ENCODE results near the gene THSD4. TPM values are rescaled to one million over a fixed set of nuclear protein-coding genes. Genes with fewer than 3 reads are reported as not detected.

THSD4 gene
- total and polyA plus RNA-seq, 2 of the 4 experiments (the other 2 are of a cell fraction) = 25.5 to 31.1 TPM

GRCh38 chr15:71526060-71526820 lies 411.0 kb downstream of the THSD4 start:
- Histone ChIP-seq H3K4ac (ENCODE audit: low read depth, low read length) (no peak overlapping the region), H2AK5ac (ENCODE audit: low read depth, low read length) (no peak overlapping the region), H4K91ac (ENCODE audit: insufficient read depth, low read depth, low read length) (no peak overlapping the region), H3K4me2 (ENCODE audit: low read depth, low read length) (peak overlapping the region; percentile 30; the same call in 1 of the 2 replicates), H3K4me3 (ENCODE audit: insufficient read depth, low read depth, low read length) (no peak overlapping the region), H3K56ac (ENCODE audit: extremely low read depth, insufficient read depth, low read length) (no peak overlapping the region), H3K18ac (ENCODE audit: low read depth, low read length) (no peak overlapping the region), H3K9me3 (ENCODE audit: control insufficient read depth, insufficient read depth, low read length) (no peaks in the 10 kb centered on the region), H3K23ac (ENCODE audit: low read depth, low read length) (no peak overlapping the region), H3K27ac (ENCODE audit: insufficient read depth, low read length) (no peak overlapping the region), H2BK20ac (ENCODE audit: low read depth, low read length) (no peak overlapping the region), H3K79me1 (ENCODE audit: low read depth in 1 of 2, low read length in 2 of 2) (peaks cover 3 to 4% of the 10 kb centered on the region in 2 experiments; a peak in 1 of 4 replicates), H2AFZ (replicated peaks; ENCODE audit: low read length, poor library complexity) (no peak overlapping the region), H2AK9ac (replicated peaks; ENCODE audit: low read depth, low read length, poor library complexity) (no peak overlapping the region), H3K9me1 (ENCODE audit: insufficient read depth, low read length) (peaks cover 8% of the 10 kb centered on the region; the same call in 1 of the 2 replicates), H3K9ac (ENCODE audit: low read depth, low read length) (no peak overlapping the region), H4K5ac (ENCODE audit: low read depth, low read length) (no peak overlapping the region), H3K36me3 (ENCODE audit: control insufficient read depth, insufficient read depth, low read length) (0 out of 2 replicates have a peak, but pooled peaks cover 2% of the 10 kb centered on the region), H4K20me1 (ENCODE audit: insufficient read depth, low read length) (peaks cover 9% of the 10 kb centered on the region; the same call in 1 of the 2 replicates), H2BK120ac (ENCODE audit: low read depth, low read length) (no peak overlapping the region), H3K27me3 (ENCODE audit: control insufficient read depth, insufficient read depth, low read length) (no peaks in the 10 kb centered on the region), H2BK5ac (ENCODE audit: low read depth, low read length, poor library complexity, severe bottlenecking) (no peak overlapping the region), H3K4me1 (ENCODE audit: control insufficient read depth, insufficient read depth, low read length) (0 out of 2 replicates have a peak, but pooled peaks cover 4% of the 10 kb centered on the region), H4K8ac (ENCODE audit: low read depth in 2 of 2, low read length in 2 of 2) (no peak overlapping the region), H3K14ac (replicated peaks; ENCODE audit: low read depth, low read length) (peak overlapping the region; percentile 63; the same call in 1 of the 2 replicates), H2BK15ac (ENCODE audit: low read depth, low read length) (no peak overlapping the region)
- dilution Hi-C loops (cut with HindIII; ENCODE audit: low sequenced_read_pairs, unreplicated experiment) (no loop called here), in situ Hi-C loops (cut with MboI; ENCODE audit: low sequenced_read_pairs) (no loop called here), intact Hi-C loops (cut with micrococcal nuclease) (no loop called here)
- peak; percentile 40 for DNase-seq
- CTCF ChIA-PET = no interaction called here
- WGBS, 2 experiments (ENCODE audit: extremely low coverage in 2 of 2, insufficient read length in 1 of 2) = 38% methylated on average over 3 of the region's 10 CpGs; no CpG with 5 or more reads in 1 of the 2 experiments
- ATAC-seq (ENCODE audit: low read depth) = peak; percentile 87
- BruUV-seq (replicated peaks) = no TSS peak
- POLR2A ChIA-PET (ENCODE audit: unreplicated experiment) = no interaction called here
- no peak for TF ChIP-seq FOS (IDR thresholded peaks at IDR 0.05; ENCODE audit: low read depth, low read length)
- TF ChIP-seq MAZ (IDR thresholded peaks at IDR 0.05; ENCODE audit: borderline replicate concordance, low read depth, low read length) = no peak
- no peak for TF ChIP-seq MAFK (IDR thresholded peaks at IDR 0.05; ENCODE audit: low read depth, low read length)
- TF ChIP-seq MXI1 (IDR thresholded peaks at IDR 0.05; ENCODE audit: borderline replicate concordance, low read depth, low read length) = no peak
- no peak for TF ChIP-seq ELK1 (IDR thresholded peaks at IDR 0.05; ENCODE audit: borderline replicate concordance, low read depth, low read length)
- no peak for TF ChIP-seq BHLHE40 (IDR thresholded peaks at IDR 0.05; ENCODE audit: low read depth, low read length)
- TF ChIP-seq CTCF (conservative IDR thresholded peaks at IDR 0.05; ENCODE audit: low read depth, low read length) = no peak
- no peak for TF ChIP-seq RAD21 (IDR thresholded peaks at IDR 0.05; ENCODE audit: low read length)
- TF ChIP-seq RCOR1 (IDR thresholded peaks at IDR 0.05; ENCODE audit: insufficient replicate concordance, low read length) = no peak
- no peak for TF ChIP-seq CEBPB (IDR thresholded peaks at IDR 0.05; ENCODE audit: low read depth, low read length)
- TF ChIP-seq USF2 (IDR thresholded peaks at IDR 0.05; ENCODE audit: low read depth, low read length) = no peak
- no peak for TF ChIP-seq SMC3 (IDR thresholded peaks at IDR 0.05; ENCODE audit: low read depth, low read length)
- TF ChIP-seq POLR2A (IDR thresholded peaks at IDR 0.05; ENCODE audit: low read depth, low read length) = no peak
- no peak for TF ChIP-seq RFX5 (IDR thresholded peaks at IDR 0.05; ENCODE audit: low read depth, low read length)
- TF ChIP-seq NFE2L2 (IDR thresholded peaks at IDR 0.05; ENCODE audit: low read depth, low read length) = no peak

Data from IMR-90 (cell line).